B cell (primary cell): ENCODE results near the gene TXNRD1. TPM values are rescaled to one million over a fixed set of nuclear protein-coding genes. Genes with fewer than 3 reads are reported as not detected.

Experiments used
- ATAC-seq: fragments of 200-7000 bp; cut with Tn5 transposase; one replicate; pipeline ENCODE4 v1.10.0; 2021; ENCODE audit warnings: low read depth, mild to moderate bottlenecking, moderate number of reproducible peaks, moderate library complexity
- CTCF ChIA-PET: fragments of 350-600 bp; sonication (Branson Sonifier 250); formaldehyde crosslinking; loops from one replicate; lab custom pipeline; 2021; ENCODE audit warnings: antibody characterized with exemption, inconsistent platforms; lab: Charles Lee
- POLR2A ChIA-PET: fragments of 350-600 bp; sonication (Branson Sonifier 250); formaldehyde crosslinking; loops from one replicate; lab custom pipeline; 2021; ENCODE audit warnings: antibody characterized with exemption; lab: Charles Lee
- DNase-seq: peaks from one replicate; pipeline ENCODE4 v3.0.0; 2013
- H2AFZ ChIP-seq: 2 replicates; pipeline ENCODE4 v1.6.1; 2012; ENCODE audit warnings: mild to moderate bottlenecking, low read depth, low read length; ENCODE audit not compliant: insufficient read depth, poor library complexity, severe bottlenecking
- H3K27ac ChIP-seq, 2 donors: 1 replicate in 1 of 2; 2 replicates in 1 of 2; pipeline ENCODE4 v1.5.1; 2012 to 2013; ENCODE audit warnings: low read length in 2 of 2, mild to moderate bottlenecking in 2 of 2, moderate library complexity in 1 of 2
- H3K27me3 ChIP-seq, 4 experiments: fragments of 200-600 bp in 1 of 4; sonication (generic) in 1 of 4; replicated peaks in 1 of 4; 1 replicate in 2 of 4; 2 replicates in 2 of 4; pipeline versions ENCODE4 v1.6.1 to v1.7.0; 2013 to 2016; ENCODE audit warnings: low read length in 3 of 4, mild to moderate bottlenecking in 2 of 4, mixed read lengths in 1 of 4, moderate library complexity in 1 of 4; ENCODE audit not compliant: insufficient read depth in 4 of 4, control insufficient read depth in 3 of 4; ENCODE audit errors: control extremely low read depth in 1 of 4
- H3K36me3 ChIP-seq, 2 experiments: replicated peaks in 1 of 2; 1 replicate in 1 of 2; 2 replicates in 1 of 2; pipeline versions ENCODE4 v1.6.1 to v1.7.1; 2013; ENCODE audit warnings: low read length in 1 of 2; ENCODE audit not compliant: insufficient read depth in 2 of 2, control insufficient read depth in 1 of 2; ENCODE audit errors: control extremely low read depth in 1 of 2, extremely low read depth in 1 of 2
- H3K4me1 ChIP-seq, 2 donors: fragments of 200-600 bp in 1 of 2; sonication (generic) in 1 of 2; 1 replicate in 1 of 2; 2 replicates in 1 of 2; pipeline versions ENCODE4 v1.5.1 to v1.6.1; 2013 to 2017; ENCODE audit warnings: low read length in 2 of 2; ENCODE audit not compliant: control insufficient read depth in 2 of 2, insufficient read depth in 2 of 2
- H3K4me2 ChIP-seq: replicated peaks from 2 replicates; pipeline ENCODE3; 2012; ENCODE audit warnings: mild to moderate bottlenecking, low read depth, low read length; ENCODE audit not compliant: poor library complexity, severe bottlenecking
- H3K4me3 ChIP-seq, 5 experiments: fragments of 200-600 bp in 1 of 5; sonication (generic) in 1 of 5; 1 replicate in 3 of 5; 2 replicates in 2 of 5; pipeline versions ENCODE4 v1.5.1 to v1.7.0; 2011 to 2016; ENCODE audit warnings: low read length in 4 of 5, mild to moderate bottlenecking in 4 of 5, low read depth in 2 of 5, control low read depth in 1 of 5, moderate library complexity in 1 of 5; ENCODE audit not compliant: insufficient read depth in 1 of 5; ENCODE audit errors: control extremely low read depth in 1 of 5, extremely low read depth in 1 of 5
- H3K79me2 ChIP-seq: fragments of 200-600 bp; sonication (generic); one replicate; pipeline ENCODE4 v1.6.0; 2016; ENCODE audit warnings: low read length; ENCODE audit not compliant: control insufficient read depth, insufficient read depth
- H3K9ac ChIP-seq: fragments of 200-600 bp; sonication (generic); 2 replicates; pipeline ENCODE4 v1.6.1; 2017; ENCODE audit warnings: mild to moderate bottlenecking, low read length, moderate library complexity
- H3K9me3 ChIP-seq, 3 donors: one replicate each; pipeline versions ENCODE4 v1.6.1 to v1.7.1; 2013; ENCODE audit warnings: low read length in 2 of 3; ENCODE audit not compliant: control insufficient read depth in 2 of 3, insufficient read depth in 1 of 3; ENCODE audit errors: control extremely low read depth in 1 of 3
- H4K20me1 ChIP-seq: 2 replicates; pipeline ENCODE4 v1.6.0; 2012; ENCODE audit warnings: mild to moderate bottlenecking, low read length; ENCODE audit not compliant: insufficient read depth, control insufficient read depth, poor library complexity, severe bottlenecking
- H3K27ac Mint-ChIP-seq: one replicate; pipeline ENCODE4 v1.8.0; 2021; ENCODE audit warnings: mixed read lengths
- H3K27me3 Mint-ChIP-seq: one replicate; pipeline ENCODE4 v1.8.0; 2021; ENCODE audit warnings: mixed read lengths
- H3K4me1 Mint-ChIP-seq: one replicate; pipeline ENCODE4 v1.8.0; 2021; ENCODE audit warnings: mixed read lengths
- H3K4me3 Mint-ChIP-seq: one replicate; pipeline ENCODE4 v1.8.0; 2021; ENCODE audit warnings: mixed read lengths
- H3K9me3 Mint-ChIP-seq: one replicate; pipeline ENCODE4 v1.8.0; 2022; ENCODE audit warnings: mixed read lengths; ENCODE audit not compliant: insufficient read depth
- CTCF ChIP-seq: fragments of 200-600 bp; IDR thresholded peaks from one replicate; pipeline ENCODE4 v1.8.0; 2022; ENCODE audit warnings: antibody characterized with exemption, mild to moderate bottlenecking
- EZH2 ChIP-seq: IDR thresholded peaks from 2 replicates; pipeline ENCODE4 v1.6.1; 2012; ENCODE audit warnings: borderline replicate concordance, low read depth, mild to moderate bottlenecking, moderate library complexity, low read length; ENCODE audit not compliant: insufficient read depth, poor library complexity, severe bottlenecking
- WGBS: methylation state at CpG from one replicate; pipeline ENCODE4 v1.1.5; 2013; ENCODE audit warnings: missing lambda C conversion rate; ENCODE audit not compliant: insufficient coverage; 5-methylcytosine and 5-hydroxymethylcytosine counted together
- intact Hi-C: fragments of 100-400 bp; cut with micrococcal nuclease; formaldehyde crosslinking; loops from one replicate; pipeline ENCODE4 v1.10.0; 2022
- polyA plus RNA-seq: library from polyadenylated mRNA; depleted of rRNA; stranded (reverse); fragments of >200 nt; gene quantifications from 2 replicates; pipeline ENCODE4 v1.2.3, GENCODE V29; 2012
- total RNA-seq, 2 donors: library from RNA; stranded (reverse); fragments of 120-200 nt in 1 of 2; gene quantifications; 1 replicate in 1 of 2; 2 replicates in 1 of 2; pipeline versions ENCODE4 v1.2.3 to v1.2.4, GENCODE V29; 2013 to 2022

The TXNRD1 gene
- total and polyA plus RNA-seq, 2 donors (not counting 1 experiment from before 2014, with no cell fraction given) = 10.1 to 44.6 TPM

- POLR2A ChIA-PET = no interaction called here
- Histone ChIP-seq H3K4me1 (no peaks in the 10 kb centered on the region), H3K4me3 (no peak overlapping the region), H3K36me3 (no peaks in the 10 kb centered on the region), H3K27me3 (peaks cover 0 to 7% (median 0%) of the 10 kb centered on the region in 4 experiments), H4K20me1 (no peaks in the 10 kb centered on the region), H2AFZ (no peak overlapping the region), H3K9me3 (no peaks in the 10 kb centered on the region), H3K4me2 (no peak overlapping the region), H3K79me2 (no peaks in the 10 kb centered on the region), H3K27ac (no peak overlapping the region), H3K9ac (no peak overlapping the region)
- CTCF ChIA-PET = no interaction called here
- no peak for TF ChIP-seq EZH2
- no peak for TF ChIP-seq CTCF
- Mint-ChIP-seq H3K4me1 (no peaks in the 10 kb centered on the region), H3K27me3 (peaks cover 10% of the 10 kb centered on the region), H3K27ac (no peak overlapping the region), H3K9me3 (no peaks in the 10 kb centered on the region), H3K4me3 (no peak overlapping the region)
- DNase-seq (no peak), ATAC-seq (no peak)
- intact Hi-C loops = no loop called here
- 100% methylated on average over 1 of the region's 5 CpGs for WGBS
Measured at GRCh38 chr12:104247698-104248097, 32.1 kb downstream of the TXNRD1 start.

- no peak for DNase-seq
- WGBS = 100% methylated on average over 2 of the region's 8 CpGs
- Mint-ChIP-seq H3K4me3 (no peak overlapping the region), H3K27ac (no peak overlapping the region), H3K27me3 (peaks cover 10% of the 10 kb centered on the region), H3K4me1 (peaks cover 1% of the 10 kb centered on the region), H3K9me3 (no peaks in the 10 kb centered on the region)
- Histone ChIP-seq H3K9ac (no peak overlapping the region), H3K9me3 (peaks cover 0 to 1% (median 0%) of the 10 kb centered on the region in 3 donors), H3K27me3 (peaks cover 0 to 6% (median 0%) of the 10 kb centered on the region in 4 experiments), H3K79me2 (no peaks in the 10 kb centered on the region), H3K36me3 (no peaks in the 10 kb centered on the region), H4K20me1 (no peaks in the 10 kb centered on the region), H3K4me2 (no peak overlapping the region), H3K27ac (no peak overlapping the region), H3K4me1 (no peaks in the 10 kb centered on the region), H2AFZ (no peak overlapping the region), H3K4me3 (no peak overlapping the region)
- ChIA-PET CTCF (no interaction called here), POLR2A (no interaction called here)
- no peak for TF ChIP-seq CTCF
- no peak for TF ChIP-seq EZH2
- no peak for ATAC-seq
- intact Hi-C loops = no loop called here
Measured at GRCh38 chr12:104248444-104248843, 32.9 kb downstream of the TXNRD1 start.
